A549 treated with AZD9567 at 1 μM for 4 hours (cell line): ENCODE data around the gene MT1A. TPM values are rescaled to one million over a fixed set of nuclear protein-coding genes. Genes with fewer than 3 reads are reported as not detected.

Source experiments
- total RNA-seq: library from RNA; stranded (reverse); fragments of 200-300 nt; extraction: Qiagen RNA extraction; gene quantifications from 5 replicates; pipeline ENCODE4 v1.2.3, GENCODE V29; 2022; ENCODE audit not compliant: insufficient read depth

Gene MT1A
- 21.9 to 36.1 TPM (median 25.8 TPM) in 5 replicates for total RNA-seq

DNA sequence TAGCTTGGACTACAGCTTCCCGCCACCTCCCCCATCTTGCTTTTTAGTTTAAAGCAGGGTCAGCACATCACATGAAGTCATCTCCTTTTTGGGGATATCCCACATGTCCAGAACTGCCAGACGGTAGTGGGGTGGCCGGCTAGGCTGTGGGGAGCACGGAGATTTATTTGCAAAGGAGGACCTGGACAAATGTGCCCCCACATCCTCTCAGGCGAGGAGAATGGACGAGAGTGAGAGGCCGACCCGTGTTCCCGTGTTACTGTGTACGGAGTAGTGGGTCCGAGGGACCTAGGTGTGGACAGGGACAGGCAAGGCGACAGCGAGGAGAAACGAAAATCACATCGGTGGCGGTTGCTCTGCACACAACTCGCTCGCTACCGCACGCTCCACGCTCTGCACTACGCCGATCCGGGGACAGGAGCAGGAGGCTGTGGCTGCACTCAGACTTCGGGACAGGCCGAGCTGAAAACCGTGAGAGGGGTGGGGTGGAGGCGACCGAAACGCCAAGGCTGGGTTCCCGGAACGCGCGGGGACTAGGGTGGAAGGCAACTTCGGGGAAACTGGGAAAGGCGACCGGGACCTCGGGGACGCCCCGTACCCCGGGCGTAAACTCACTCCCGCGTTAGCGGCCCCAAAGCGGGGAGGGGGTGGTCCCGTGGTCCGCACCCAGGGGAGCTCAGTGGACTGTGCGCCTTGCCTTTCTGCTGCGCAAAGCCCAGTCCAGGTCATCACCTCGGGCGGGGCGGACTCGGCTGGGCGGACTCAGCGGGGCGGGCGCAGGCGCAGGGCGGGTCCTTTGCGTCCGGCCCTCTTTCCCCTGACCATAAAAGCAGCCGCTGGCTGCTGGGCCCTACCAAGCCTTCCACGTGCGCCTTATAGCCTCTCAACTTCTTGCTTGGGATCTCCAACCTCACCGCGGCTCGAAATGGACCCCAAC is at the start of gene MT1A:
MT1A (plus strand) TSS at position 853 of the 937 bp plus-strand sequence; CDS start at position 926, 73 bp downstream.

DNA sequence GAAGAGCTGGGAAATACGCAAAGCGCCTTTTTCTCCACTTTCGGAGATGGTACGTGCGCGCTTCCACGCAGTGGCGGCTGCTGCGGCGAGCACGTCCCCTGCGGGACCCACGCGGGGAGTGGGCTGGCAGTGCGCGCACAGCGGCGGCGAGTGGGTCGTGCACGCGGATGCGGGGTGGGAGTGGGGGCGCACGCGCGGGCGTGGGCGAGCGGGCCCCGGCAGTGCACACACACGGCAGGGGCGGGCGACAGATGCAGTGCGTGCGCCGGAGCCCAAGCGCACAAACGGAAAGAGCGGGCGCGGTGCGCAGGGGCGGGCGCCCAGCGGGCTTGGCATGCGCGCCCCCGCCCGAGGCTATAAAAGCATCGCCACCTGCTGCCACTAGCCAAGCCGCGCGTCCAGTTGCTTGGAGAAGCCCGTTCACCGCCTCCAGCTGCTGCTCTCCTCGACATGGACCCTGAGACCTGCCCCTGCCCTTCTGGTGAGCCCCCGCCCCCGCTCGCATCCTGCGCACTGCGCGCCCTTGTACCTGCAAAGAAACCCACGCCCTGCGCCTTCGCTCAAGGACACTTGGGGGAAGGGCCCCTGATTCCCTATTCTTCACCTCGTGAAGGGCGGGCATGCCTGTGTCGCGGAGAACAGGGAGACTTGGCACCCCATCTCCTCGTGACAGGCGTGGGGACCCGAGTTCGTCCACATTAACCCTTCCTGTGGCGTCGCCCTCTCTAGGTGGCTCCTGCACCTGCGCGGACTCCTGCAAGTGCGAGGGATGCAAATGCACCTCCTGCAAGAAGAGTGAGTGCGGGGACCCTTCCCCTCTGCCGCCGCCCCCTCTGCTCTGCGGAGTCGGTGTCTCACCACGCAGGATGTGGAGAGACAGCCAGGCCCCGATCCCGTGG is 49.1 kb upstream of the MT1A start, which contains the start of gene MT3:
MT3 (plus strand) TSS at position 388 of the 899 bp plus-strand sequence; CDS start at position 451, 63 bp downstream.

DNA sequence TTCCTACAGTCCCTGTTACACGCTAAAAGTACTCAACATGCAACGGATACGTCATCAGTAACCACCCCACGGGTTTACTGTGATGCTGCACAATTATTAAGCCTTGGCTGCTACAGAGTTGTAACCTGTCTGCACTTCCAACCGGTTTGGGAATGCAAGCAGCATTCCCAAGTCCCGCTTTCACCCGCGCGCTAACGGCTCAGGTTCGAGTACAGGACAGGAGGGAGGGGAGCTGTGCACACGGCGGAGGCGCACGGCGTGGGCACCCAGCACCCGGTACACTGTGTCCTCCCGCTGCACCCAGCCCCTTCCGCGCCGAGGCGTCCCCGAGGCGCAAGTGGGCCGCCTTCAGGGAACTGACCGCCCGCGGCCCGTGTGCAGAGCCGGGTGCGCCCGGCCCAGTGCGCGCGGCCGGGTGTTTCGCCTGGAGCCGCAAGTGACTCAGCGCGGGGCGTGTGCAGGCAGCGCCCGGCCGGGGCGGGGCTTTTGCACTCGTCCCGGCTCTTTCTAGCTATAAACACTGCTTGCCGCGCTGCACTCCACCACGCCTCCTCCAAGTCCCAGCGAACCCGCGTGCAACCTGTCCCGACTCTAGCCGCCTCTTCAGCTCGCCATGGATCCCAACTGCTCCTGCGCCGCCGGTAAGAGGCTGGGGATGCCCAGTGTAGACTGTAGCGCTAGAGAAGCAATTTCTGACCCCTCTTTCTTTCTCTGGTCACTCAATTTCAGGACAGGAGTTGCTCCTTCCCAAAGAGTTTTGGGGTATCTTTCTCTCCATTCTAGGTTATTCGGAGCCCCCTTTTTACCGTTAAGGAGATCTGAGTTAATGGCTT is 30.2 kb upstream of the MT1A start, which contains the start of gene MT2A:
MT2A (plus strand) TSS at position 542 of the 833 bp plus-strand sequence; CDS start at position 614, 72 bp downstream.

GRCh38 chr16:56625140-56625942 is 13.1 kb upstream of the MT1A start, which contains the start of gene MT1E:
MT1E (plus strand) TSS chr16:56625781; CDS start chr16:56625852, 71 bp downstream.

DNA sequence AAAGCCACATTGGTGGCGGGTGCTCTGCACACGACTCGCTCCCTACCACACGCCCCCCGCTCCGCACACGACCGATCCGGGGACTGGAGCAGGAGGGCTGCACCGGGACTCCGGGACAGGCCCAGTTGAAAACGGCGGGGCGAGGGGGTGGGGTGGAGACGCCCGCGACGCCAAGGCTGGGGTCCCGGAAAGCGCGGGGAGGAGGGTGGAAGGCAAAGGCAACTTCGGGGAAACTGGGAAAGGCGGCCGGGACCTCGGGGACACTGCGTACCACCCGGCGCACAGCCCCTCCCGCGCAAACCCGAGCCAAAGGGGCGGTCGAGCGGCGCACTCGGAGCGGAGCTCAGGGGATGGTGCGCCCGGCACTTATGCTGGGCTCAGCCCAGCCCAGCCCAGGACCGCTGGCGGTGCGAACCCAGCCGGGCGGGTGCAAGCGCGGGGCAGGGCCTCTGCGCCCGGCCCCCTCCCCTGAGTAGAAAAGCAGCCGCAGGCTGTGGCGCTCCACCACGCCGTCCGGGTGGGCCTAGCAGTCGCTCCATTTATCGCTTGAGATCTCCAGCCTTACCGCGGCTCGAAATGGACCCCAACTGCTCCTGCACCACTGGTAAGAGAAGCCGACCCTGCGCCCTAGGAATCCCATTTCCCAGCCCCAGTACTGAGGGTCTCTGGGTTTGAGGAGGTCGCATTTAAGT is 6.2 kb upstream of the MT1A start, which contains the start of gene MT1M:
MT1M (plus strand) TSS at position 504 of the 692 bp plus-strand sequence; CDS start at position 577, 73 bp downstream.

GRCh38 chr16:56651586-56651985 is 13.1 kb downstream of the MT1A start, which contains the start of gene MT1B:
MT1B (plus strand) TSS chr16:56651886; CDS start chr16:56651954, 68 bp downstream.

DNA sequence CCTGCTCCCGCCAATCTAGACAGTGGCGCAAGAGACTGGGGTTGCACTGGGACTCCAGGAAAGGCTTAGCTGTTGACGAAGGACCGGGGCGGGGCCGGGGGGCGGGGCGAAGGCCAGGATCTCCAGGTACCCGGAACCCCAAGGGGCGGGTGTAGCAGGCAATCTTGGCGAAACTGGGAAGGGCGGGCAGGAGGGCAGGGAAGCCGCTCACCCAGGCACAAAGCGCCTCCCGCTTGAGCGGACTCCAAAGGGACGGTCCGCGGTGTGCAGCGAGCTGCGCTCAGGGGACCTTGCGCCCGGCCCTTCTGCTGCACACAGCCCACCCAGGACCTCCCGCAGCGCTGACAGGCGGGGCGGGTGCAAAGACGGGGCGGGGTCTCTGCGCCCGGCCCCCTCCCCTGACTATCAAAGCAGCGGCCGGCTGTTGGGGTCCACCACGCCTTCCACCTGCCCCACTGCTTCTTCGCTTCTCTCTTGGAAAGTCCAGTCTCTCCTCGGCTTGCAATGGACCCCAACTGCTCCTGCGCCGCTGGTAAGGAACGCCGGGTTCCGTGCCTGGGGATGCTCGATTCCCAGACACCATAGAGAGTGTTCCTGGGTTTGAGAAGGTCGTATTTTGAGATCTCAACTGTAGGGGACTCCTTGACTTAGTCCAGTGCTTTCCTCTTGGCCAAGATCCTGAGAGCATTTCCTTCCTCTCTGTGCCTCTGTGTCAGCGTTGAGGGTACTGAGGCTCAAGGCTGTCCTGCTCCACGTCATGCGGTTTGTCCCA is 19.3 kb downstream of the MT1A start, which contains the start of gene MT1F:
MT1F (plus strand) TSS at position 405 of the 772 bp plus-strand sequence; CDS start at position 505, 100 bp downstream.

GRCh38 chr16:56667581-56668571 is 29.4 kb downstream of the MT1A start, which contains the start of gene MT1G:
MT1G (minus strand) TSS chr16:56668065; CDS start chr16:56667993, 72 bp downstream.

GRCh38 chr16:56669005-56669839 is 30.8 kb downstream of the MT1A start, which contains the start of gene MT1H:
MT1H (plus strand) TSS chr16:56669814; CDS start chr16:56669885, 71 bp downstream.

GRCh38 chr16:56681939-56682702 is 43.7 kb downstream of the MT1A start, which contains the start of gene MT1X:
MT1X (plus strand) TSS chr16:56682470; CDS start chr16:56682541, 71 bp downstream.

Other genes with a start within 250 kb of the MT1A start
- gene AMFR, start 213.1 kb upstream of the MT1A start, total RNA-seq, result 64.9 to 107 TPM (median 65.4 TPM) in 5 replicates
- 110 to 117 TPM (median 114 TPM) in 5 replicates for gene NUDT21, start 187.3 kb upstream of the MT1A start, total RNA-seq
- 79.0 to 119 TPM (median 82.4 TPM) in 5 replicates for gene OGFOD1, start 187.1 kb upstream of the MT1A start, total RNA-seq
- 17.4 to 38.4 TPM (median 22.4 TPM) in 5 replicates for gene BBS2, start 118.6 kb upstream of the MT1A start, total RNA-seq
- gene MT4, start 73.6 kb upstream of the MT1A start, total RNA-seq, result not detected in 5 replicates
- gene MT3, start 49.1 kb upstream of the MT1A start, total RNA-seq, result 0.26 to 0.54 TPM (median 0.35 TPM) in 4 of 5 replicates, not detected in the other
- 1,956 to 3,217 TPM (median 2,438 TPM) in 5 replicates for gene MT2A, start 30.1 kb upstream of the MT1A start, total RNA-seq
- gene MT1E, start 12.9 kb upstream of the MT1A start, total RNA-seq, result not detected in 5 replicates
- gene MT1M, start 6.0 kb upstream of the MT1A start, total RNA-seq, result not detected in 5 replicates
- gene MT1B, start 13.2 kb downstream of the MT1A start, total RNA-seq, result 0.31 to 0.54 TPM in 2 of 5 replicates, not detected in the others
- 14.6 to 24.5 TPM (median 17.7 TPM) in 5 replicates for gene MT1F, start 19.3 kb downstream of the MT1A start, total RNA-seq
- gene MT1G, start 29.4 kb downstream of the MT1A start, total RNA-seq, result 0.29 TPM in 1 of 5 replicates, not detected in the others
- gene MT1H, start 31.1 kb downstream of the MT1A start, total RNA-seq, result not detected in 5 replicates
- 518 to 876 TPM (median 692 TPM) in 5 replicates for gene MT1X, start 43.8 kb downstream of the MT1A start, total RNA-seq
- gene NUP93, start 91.5 kb downstream of the MT1A start, total RNA-seq, result 95.5 to 109 TPM (median 100 TPM) in 5 replicates
- 0.03 TPM in 1 of 5 replicates, not detected in the others for gene SLC12A3, start 226.5 kb downstream of the MT1A start, total RNA-seq